Fibroblast of lung (primary cell): ENCODE measurements around the gene ESF1.

ENCODE experiments used
- CTCF ChIP-seq, 2 donors: IDR thresholded peaks in 1 of 2; conservative IDR thresholded peaks in 1 of 2; 1 replicate in 1 of 2; 2 replicates in 1 of 2; pipeline ENCODE4 v1.5.1; 2011 to 2012; ENCODE audit warnings: low read length in 2 of 2, control low read depth in 1 of 2, inconsistent platforms in 1 of 2, low read depth in 1 of 2, mild to moderate bottlenecking in 1 of 2
- EZH2 ChIP-seq: IDR thresholded peaks from 2 replicates; pipeline ENCODE4 v1.5.1; 2012; ENCODE audit warnings: low read length, control low read depth, mild to moderate bottlenecking; ENCODE audit errors: missing control alignments

GRCh38 chr20:13681248-13682125, 103.2 kb downstream of the ESF1 start:
- TF ChIP-seq CTCF (conservative IDR thresholded peaks at IDR 0.05 in 1 of 2, IDR thresholded peaks at IDR 0.05 in 1 of 2; ENCODE audit: low read depth in 1 of 2, low read length in 2 of 2): no peak
- no peak for TF ChIP-seq EZH2
